WTC11 (cell line): ENCODE results near the gene ZDHHC21. TPM values are rescaled to one million over a fixed set of nuclear protein-coding genes. Genes with fewer than 3 reads are reported as not detected.
A peak's percentile ranks its signal among the peaks of the same experiment; 100 is the strongest.

Experiments used
- ATAC-seq: fragments of 200-7000 bp; cut with Tn5 transposase; 2 replicates; pipeline ENCODE4 v1.10.0; 2021; ENCODE audit warnings: mild to moderate bottlenecking, moderate library complexity
- CTCF ChIA-PET: fragments of 300-600 bp; sonication (Branson Sonifier 250); formaldehyde crosslinking; loops from one replicate; lab custom pipeline; 2021; ENCODE audit warnings: antibody characterized with exemption; lab: Charles Lee
- POLR2A ChIA-PET: fragments of 350-600 bp; sonication (Branson Sonifier 250); formaldehyde crosslinking; loops from one replicate; lab custom pipeline; 2021; ENCODE audit warnings: antibody characterized with exemption; lab: Charles Lee
- DNase-seq: peaks from one replicate; pipeline ENCODE4 v3.0.0; 2021; ENCODE audit warnings: low spot score
- H3K27ac Mint-ChIP-seq: 2 replicates; pipeline ENCODE4 v1.8.0; 2021; ENCODE audit warnings: mixed read lengths
- H3K27me3 Mint-ChIP-seq: 2 replicates; pipeline ENCODE4 v1.8.0; 2021; ENCODE audit warnings: low read depth, mild to moderate bottlenecking, moderate library complexity, mixed read lengths
- H3K36me3 Mint-ChIP-seq: 2 replicates; pipeline ENCODE4 v1.8.0; 2021; ENCODE audit warnings: mixed read lengths
- H3K4me1 Mint-ChIP-seq: 2 replicates; pipeline ENCODE4 v1.8.0; 2022; ENCODE audit warnings: mixed read lengths
- H3K4me3 Mint-ChIP-seq: 2 replicates; pipeline ENCODE4 v1.8.0; 2021; ENCODE audit warnings: mild to moderate bottlenecking, moderate library complexity, mixed read lengths
- H3K9me3 Mint-ChIP-seq: 2 replicates; pipeline ENCODE4 v1.8.0; 2021; ENCODE audit warnings: mixed read lengths
- ARID4B ChIP-seq: sonication (generic); formaldehyde crosslinking; IDR thresholded peaks from 2 replicates; pipeline ENCODE4 v1.8.0; 2023; ENCODE audit warnings: missing genetic modification reagents, mild to moderate bottlenecking, borderline replicate concordance
- CBFB ChIP-seq: sonication (generic); formaldehyde crosslinking; IDR thresholded peaks from 2 replicates; pipeline ENCODE4 v1.8.1; 2022; ENCODE audit warnings: mild to moderate bottlenecking, low read depth, missing genetic modification reagents
- CREM ChIP-seq: sonication (generic); formaldehyde crosslinking; IDR thresholded peaks from 2 replicates; pipeline ENCODE4 v1.8.1; 2022; ENCODE audit warnings: mild to moderate bottlenecking, missing genetic modification reagents, moderate library complexity
- CTCF ChIP-seq: fragments of 200-600 bp; IDR thresholded peaks from 2 replicates; pipeline ENCODE4 v1.8.0; 2022; ENCODE audit warnings: antibody characterized with exemption
- FOXK1 ChIP-seq: sonication (generic); formaldehyde crosslinking; IDR thresholded peaks from 2 replicates; pipeline ENCODE4 v1.8.0; 2022; ENCODE audit warnings: mild to moderate bottlenecking, moderate library complexity, missing genetic modification reagents
- FOXP1 ChIP-seq: sonication (generic); formaldehyde crosslinking; IDR thresholded peaks from 2 replicates; pipeline ENCODE4 v1.8.0; 2022; ENCODE audit warnings: missing genetic modification reagents, mild to moderate bottlenecking, moderate library complexity, borderline replicate concordance
- GABPB1 ChIP-seq: sonication (generic); formaldehyde crosslinking; IDR thresholded peaks from 2 replicates; pipeline ENCODE4 v1.8.1; 2023; ENCODE audit warnings: mild to moderate bottlenecking, missing genetic modification reagents
- GTF2I ChIP-seq: fragments of 250-450 bp; sonication (Bioruptor Pico); conservative IDR thresholded peaks from 2 replicates; pipeline ENCODE4 v1.4.0; 2021; ENCODE audit warnings: mild to moderate bottlenecking
- HMGXB4 ChIP-seq: sonication (generic); formaldehyde crosslinking; IDR thresholded peaks from 2 replicates; pipeline ENCODE4 v1.8.1; 2023; ENCODE audit warnings: mild to moderate bottlenecking, moderate library complexity, missing genetic modification reagents
- IRF2 ChIP-seq: sonication (generic); formaldehyde crosslinking; IDR thresholded peaks from 2 replicates; pipeline ENCODE4 v1.8.0; 2022; ENCODE audit warnings: low read depth, missing genetic modification reagents, borderline replicate concordance
- JUN ChIP-seq: sonication (generic); formaldehyde crosslinking; IDR thresholded peaks from 2 replicates; pipeline ENCODE4 v1.8.0; 2023; ENCODE audit warnings: mild to moderate bottlenecking, missing genetic modification reagents
- KAT7 ChIP-seq: sonication (generic); formaldehyde crosslinking; IDR thresholded peaks from 2 replicates; pipeline ENCODE4 v1.8.1; 2023; ENCODE audit warnings: missing genetic modification reagents, mild to moderate bottlenecking, borderline replicate concordance
- MLX ChIP-seq: sonication (generic); formaldehyde crosslinking; IDR thresholded peaks from 2 replicates; pipeline ENCODE4 v1.8.1; 2023; ENCODE audit warnings: mild to moderate bottlenecking, missing genetic modification reagents, moderate library complexity
- NFATC4 ChIP-seq: fragments of 250-450 bp; sonication (Bioruptor Pico); IDR thresholded peaks from 2 replicates; pipeline ENCODE4 v1.9.0; 2021; ENCODE audit warnings: mild to moderate bottlenecking
- NR3C1 ChIP-seq: sonication (generic); formaldehyde crosslinking; conservative IDR thresholded peaks from 2 replicates; pipeline ENCODE4 v1.8.1; 2023; ENCODE audit warnings: low read depth, mild to moderate bottlenecking, missing genetic modification reagents
- SMAD3 ChIP-seq: sonication (generic); formaldehyde crosslinking; IDR thresholded peaks from 2 replicates; pipeline ENCODE4 v1.8.0; 2022; ENCODE audit warnings: missing genetic modification reagents, mild to moderate bottlenecking, borderline replicate concordance
- SOX15 ChIP-seq: fragments of 250-450 bp; sonication (Bioruptor Pico); IDR thresholded peaks from 2 replicates; pipeline ENCODE4 v1.9.0; 2021; ENCODE audit warnings: mild to moderate bottlenecking
- TCF7 ChIP-seq: sonication (generic); formaldehyde crosslinking; IDR thresholded peaks from 2 replicates; pipeline ENCODE4 v1.8.0; 2022; ENCODE audit warnings: mild to moderate bottlenecking, low read depth, missing genetic modification reagents, moderate library complexity
- TP53 ChIP-seq: sonication (generic); formaldehyde crosslinking; IDR thresholded peaks from 2 replicates; pipeline ENCODE4 v1.8.1; 2023; ENCODE audit warnings: mild to moderate bottlenecking, missing genetic modification reagents
- ZNF219 ChIP-seq: sonication (generic); formaldehyde crosslinking; IDR thresholded peaks from 2 replicates; pipeline ENCODE4 v1.8.0; 2023; ENCODE audit warnings: missing genetic modification reagents, mild to moderate bottlenecking, borderline replicate concordance
- ZNF396 ChIP-seq: fragments of 250-450 bp; sonication (Bioruptor Pico); IDR thresholded peaks from 2 replicates; pipeline ENCODE4 v1.8.0; 2021; ENCODE audit warnings: mild to moderate bottlenecking, moderate library complexity, borderline replicate concordance
- ZNF512 ChIP-seq: sonication (generic); formaldehyde crosslinking; IDR thresholded peaks from 2 replicates; pipeline ENCODE4 v1.8.1; 2022; ENCODE audit warnings: missing genetic modification reagents, borderline replicate concordance
- total RNA-seq: library from RNA; stranded (reverse); gene quantifications from 3 replicates; pipeline ENCODE4 v1.2.3, GENCODE V29; 2021
- TF ChIP-seq, protein P1 (sequence below): sonication (generic); formaldehyde crosslinking; conservative IDR thresholded peaks from 2 replicates; pipeline ENCODE4 v1.8.1; 2023; ENCODE audit warnings: mild to moderate bottlenecking, low read depth, missing genetic modification reagents, moderate library complexity

Gene ZDHHC21
- total RNA-seq, 1 experiment from 2014 or later: 6.7 TPM

DNA sequence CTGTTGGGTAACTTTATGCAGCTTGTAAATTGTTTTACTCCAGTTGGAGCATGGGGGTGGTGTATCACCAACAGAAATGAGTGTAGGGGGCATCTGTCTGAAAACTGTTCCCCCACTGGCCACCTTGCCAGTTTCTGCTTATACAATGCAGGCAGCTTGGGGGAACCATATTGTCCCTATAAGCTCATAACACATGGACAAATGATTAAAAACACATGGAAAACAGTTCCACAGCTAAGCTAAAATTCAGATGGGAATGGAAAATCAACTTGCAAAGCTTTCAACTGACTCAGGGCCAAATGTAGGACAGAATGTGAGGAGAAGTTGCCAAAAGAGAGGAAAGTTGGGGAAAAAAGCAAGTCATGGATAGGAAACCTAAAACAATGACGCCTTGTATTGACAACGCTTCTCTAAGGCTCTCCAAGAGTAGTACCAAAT, 37.2 kb upstream of the ZDHHC21 start:
- CTCF ChIA-PET: no interaction called here
- TF ChIP-seq CREM (CRISPR knock-in tag) (no peak), NFATC4 (no peak), CTCF (no peak), GABPB1 (no peak), ARID4B (no peak), JUN (CRISPR knock-in tag) (no peak), TCF7 (CRISPR knock-in tag) (no peak), ZNF512 (CRISPR knock-in tag) (no peak), KAT7 (CRISPR knock-in tag) (no peak), NR3C1 (CRISPR knock-in tag) (no peak), CBFB (no peak), TP53 (CRISPR knock-in tag) (no peak), ZNF396 (CRISPR knock-in tag) (no peak), ZNF219 (CRISPR knock-in tag) (no peak)
- TF ChIP-seq, protein P1, sequence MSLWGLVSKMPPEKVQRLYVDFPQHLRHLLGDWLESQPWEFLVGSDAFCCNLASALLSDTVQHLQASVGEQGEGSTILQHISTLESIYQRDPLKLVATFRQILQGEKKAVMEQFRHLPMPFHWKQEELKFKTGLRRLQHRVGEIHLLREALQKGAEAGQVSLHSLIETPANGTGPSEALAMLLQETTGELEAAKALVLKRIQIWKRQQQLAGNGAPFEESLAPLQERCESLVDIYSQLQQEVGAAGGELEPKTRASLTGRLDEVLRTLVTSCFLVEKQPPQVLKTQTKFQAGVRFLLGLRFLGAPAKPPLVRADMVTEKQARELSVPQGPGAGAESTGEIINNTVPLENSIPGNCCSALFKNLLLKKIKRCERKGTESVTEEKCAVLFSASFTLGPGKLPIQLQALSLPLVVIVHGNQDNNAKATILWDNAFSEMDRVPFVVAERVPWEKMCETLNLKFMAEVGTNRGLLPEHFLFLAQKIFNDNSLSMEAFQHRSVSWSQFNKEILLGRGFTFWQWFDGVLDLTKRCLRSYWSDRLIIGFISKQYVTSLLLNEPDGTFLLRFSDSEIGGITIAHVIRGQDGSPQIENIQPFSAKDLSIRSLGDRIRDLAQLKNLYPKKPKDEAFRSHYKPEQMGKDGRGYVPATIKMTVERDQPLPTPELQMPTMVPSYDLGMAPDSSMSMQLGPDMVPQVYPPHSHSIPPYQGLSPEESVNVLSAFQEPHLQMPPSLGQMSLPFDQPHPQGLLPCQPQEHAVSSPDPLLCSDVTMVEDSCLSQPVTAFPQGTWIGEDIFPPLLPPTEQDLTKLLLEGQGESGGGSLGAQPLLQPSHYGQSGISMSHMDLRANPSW (CRISPR knock-in tag): no peak
- TF ChIP-seq, all 79 proteins: peak for 0
- POLR2A ChIA-PET: no interaction called here
- Mint-ChIP-seq H3K4me3 (no peak overlapping the region), H3K36me3 (no peaks in the 10 kb centered on the region), H3K27me3 (peaks cover 83% of the 10 kb centered on the region), H3K27ac (no peak overlapping the region), H3K4me1 (no peaks in the 10 kb centered on the region), H3K9me3 (no peaks in the 10 kb centered on the region)
- DNase-seq (no peak), ATAC-seq (no peak)

- H3K36me3 Mint-ChIP-seq: 0 out of 2 replicates have a peak, but pooled peaks cover 2% of the 10 kb centered on the region
- peak overlapping the region; percentile 4; the same call in 1 of the 2 replicates for H3K4me3 Mint-ChIP-seq
- H3K27me3 Mint-ChIP-seq: peaks cover 100% of the 10 kb centered on the region
- H3K27ac Mint-ChIP-seq: no peak overlapping the region
- ATAC-seq: no peak
- H3K9me3 Mint-ChIP-seq: no peaks in the 10 kb centered on the region
- POLR2A ChIA-PET: no interaction called here
- CTCF ChIA-PET: interaction anchor here (1.0 to 1.3 kb wide), 3 partner anchors 45 to 62 kb away, joined by 3 to 4 read pairs (median 3); no protein-coding TSS in a partner anchor
- H3K4me1 Mint-ChIP-seq: peaks cover 35% of the 10 kb centered on the region
- DNase-seq: no peak
- no peak for TF ChIP-seq GTF2I (CRISPR knock-in tag)
- TF ChIP-seq FOXP1: no peak
- TF ChIP-seq SOX15 (CRISPR knock-in tag): no peak
- TF ChIP-seq MLX: no peak
- no peak for TF ChIP-seq ZNF219 (CRISPR knock-in tag)
- no peak for TF ChIP-seq SMAD3 (CRISPR knock-in tag)
- no peak for TF ChIP-seq TP53 (CRISPR knock-in tag)
- no peak for TF ChIP-seq IRF2 (CRISPR knock-in tag)
- no peak for TF ChIP-seq HMGXB4 (CRISPR knock-in tag)
- no peak for TF ChIP-seq FOXK1 (CRISPR knock-in tag)
- no peak for TF ChIP-seq GABPB1
Observed at GRCh38 chr9:14723301-14723700, 30.1 kb upstream of the ZDHHC21 start.
